CD1c-positive myeloid dendritic cell (primary cell): Measurements from ENCODE around the gene DNAI2.
"Not testable (repeated sequence)": the region's sequence is repeated elsewhere in the genome, so short reads cannot be mapped to it uniquely, and the experiment has no call there.

Experiments used
- DNase-seq: peaks from one replicate; pipeline ENCODE4 v3.0.0-alpha.2; 2016; ENCODE audit errors: extremely low spot score

The DNAI2 gene

DNA sequence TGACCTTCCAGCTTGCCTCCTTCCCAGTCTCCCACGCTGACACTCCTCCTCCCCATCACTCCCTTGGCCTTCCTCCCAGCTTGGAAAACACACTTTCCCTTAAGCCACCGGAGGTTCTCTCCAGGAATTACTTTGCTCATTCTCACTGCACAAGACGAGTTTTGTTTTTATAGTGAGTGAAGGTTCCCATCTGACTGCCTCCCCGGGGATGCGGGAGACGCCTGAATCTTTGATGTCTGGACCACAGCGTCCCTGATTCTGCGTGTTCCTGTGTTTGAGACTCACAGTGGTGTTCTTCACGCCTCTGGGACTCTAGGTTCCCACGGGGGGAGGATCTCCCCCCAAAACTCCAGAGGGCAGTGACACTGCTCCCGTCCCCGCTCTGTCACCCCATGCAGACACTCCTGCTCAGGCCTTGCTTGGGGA lies 2.0 kb downstream of the DNAI2 start:
- no peak for DNase-seq

DNA sequence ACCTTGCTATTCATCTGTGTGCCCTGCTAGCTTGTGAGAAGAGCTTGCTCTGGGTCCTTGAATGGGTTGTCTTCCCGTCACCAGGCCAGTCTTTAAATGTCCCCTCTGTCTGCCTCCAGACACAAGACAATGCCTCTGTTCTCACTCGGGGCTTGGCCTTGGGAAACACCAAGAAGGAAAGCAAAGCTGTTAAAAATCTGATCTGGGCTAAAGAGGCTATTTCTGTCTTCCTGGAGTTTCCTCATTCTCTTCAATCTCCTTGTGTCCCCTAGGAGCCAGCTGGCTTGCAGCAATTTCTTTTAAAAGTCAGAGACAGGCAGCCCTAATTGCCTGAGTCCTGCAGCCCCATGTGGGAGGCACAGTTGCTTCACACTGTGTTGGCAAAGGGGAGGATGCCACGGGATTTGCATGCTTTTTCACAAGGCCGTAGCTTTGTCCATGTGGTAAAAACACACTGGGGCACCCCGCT lies 2.5 kb downstream of the DNAI2 start:
- DNase-seq, result peak; percentile 57

DNA sequence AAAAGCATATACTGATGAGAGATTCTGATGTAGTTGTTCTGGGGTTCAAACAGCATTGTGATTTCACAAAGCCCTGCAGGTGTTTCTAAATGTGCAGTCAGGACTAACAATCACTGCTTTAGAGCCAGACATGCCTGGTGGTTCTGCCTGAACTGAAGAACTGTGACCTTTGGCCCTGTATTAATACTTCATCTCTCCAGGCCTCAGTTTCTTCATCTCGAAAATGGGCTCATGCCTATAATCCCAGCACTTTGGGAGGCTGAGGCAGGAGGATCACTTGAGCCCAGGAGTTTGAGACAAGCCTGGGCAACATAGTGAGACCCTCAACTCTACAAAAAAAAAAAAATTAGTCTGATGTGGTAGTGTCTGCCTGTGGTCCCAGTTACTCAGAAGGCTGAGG lies 3.9 kb downstream of the DNAI2 start:
- DNase-seq, result no peak

DNA sequence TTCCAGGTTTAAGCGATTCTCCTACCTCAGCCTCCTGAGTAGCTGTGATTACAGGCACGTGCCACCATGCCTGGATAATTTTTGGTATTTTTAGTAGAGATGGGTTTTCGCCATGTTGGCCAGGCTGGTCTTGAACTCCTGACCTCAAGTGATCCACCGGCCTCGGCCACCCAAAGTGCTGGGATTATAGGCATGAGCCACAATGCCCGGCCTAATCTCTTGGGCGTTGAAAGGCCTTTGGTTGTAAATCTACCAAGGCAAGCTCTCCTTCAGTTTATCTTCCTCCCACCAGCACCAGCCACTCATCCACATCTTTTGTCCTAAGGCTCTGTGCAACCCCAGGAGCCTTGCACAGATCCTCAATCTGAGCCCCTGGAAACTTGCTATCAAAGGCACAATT lies 5.6 kb downstream of the DNAI2 start:
- DNase-seq, result not testable (repeated sequence)

DNA sequence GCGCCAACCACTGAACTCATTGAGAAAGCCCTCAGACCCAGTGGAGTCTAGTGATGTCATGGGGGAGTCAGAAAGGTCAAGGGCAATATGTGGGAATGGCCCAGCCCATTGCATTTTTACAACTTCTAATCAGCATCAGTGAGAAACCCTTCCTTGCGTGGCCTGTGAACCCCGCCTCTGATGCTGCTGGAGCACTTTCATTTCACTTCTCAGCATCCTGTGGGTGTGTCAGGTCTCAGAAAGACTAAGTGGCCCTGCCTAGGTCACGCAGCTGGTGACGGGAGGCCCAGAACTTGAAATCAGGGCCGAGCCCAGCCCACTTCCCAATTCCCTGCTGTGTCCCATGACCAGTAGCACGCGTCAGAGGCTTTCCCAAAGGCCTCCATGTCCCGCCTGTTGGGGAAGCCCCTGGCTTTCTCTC lies 6.1 kb downstream of the DNAI2 start:
- peak; percentile 91 for DNase-seq

DNA sequence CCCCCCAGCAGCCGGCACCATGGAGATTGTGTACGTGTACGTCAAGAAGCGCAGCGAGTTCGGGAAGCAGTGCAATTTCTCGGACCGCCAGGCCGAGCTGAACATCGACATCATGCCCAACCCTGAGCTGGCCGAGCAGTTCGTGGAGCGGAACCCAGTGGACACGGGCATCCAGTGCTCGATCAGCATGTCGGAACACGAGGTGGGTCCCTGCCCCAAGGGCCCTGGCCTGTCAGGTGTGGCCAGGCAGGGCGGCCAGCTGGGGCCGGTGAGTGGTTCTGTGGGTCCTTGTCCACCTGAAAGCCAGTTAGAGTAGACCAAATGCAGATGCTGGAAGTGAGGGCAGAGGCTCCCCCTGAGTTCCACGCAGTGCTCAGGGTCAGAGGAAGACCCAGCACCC lies 7.8 kb downstream of the DNAI2 start:
- DNase-seq, result no peak

DNA sequence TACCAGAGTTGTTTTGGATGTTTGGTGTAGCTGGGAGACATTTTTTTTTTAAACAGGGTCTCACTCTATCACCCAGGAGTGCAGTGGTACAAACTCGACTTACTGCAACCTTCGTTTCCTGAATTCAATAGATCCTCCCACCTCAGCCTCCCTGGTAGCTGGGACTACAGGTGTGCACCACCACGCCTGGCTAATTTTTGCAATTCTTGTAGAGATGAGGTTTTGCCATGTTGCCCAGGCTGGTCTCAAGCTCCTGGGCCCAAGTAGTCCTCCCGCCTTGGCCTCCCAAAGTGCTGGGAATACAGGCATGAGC lies 8.2 kb downstream of the DNAI2 start:
- not testable (repeated sequence) for DNase-seq

DNA sequence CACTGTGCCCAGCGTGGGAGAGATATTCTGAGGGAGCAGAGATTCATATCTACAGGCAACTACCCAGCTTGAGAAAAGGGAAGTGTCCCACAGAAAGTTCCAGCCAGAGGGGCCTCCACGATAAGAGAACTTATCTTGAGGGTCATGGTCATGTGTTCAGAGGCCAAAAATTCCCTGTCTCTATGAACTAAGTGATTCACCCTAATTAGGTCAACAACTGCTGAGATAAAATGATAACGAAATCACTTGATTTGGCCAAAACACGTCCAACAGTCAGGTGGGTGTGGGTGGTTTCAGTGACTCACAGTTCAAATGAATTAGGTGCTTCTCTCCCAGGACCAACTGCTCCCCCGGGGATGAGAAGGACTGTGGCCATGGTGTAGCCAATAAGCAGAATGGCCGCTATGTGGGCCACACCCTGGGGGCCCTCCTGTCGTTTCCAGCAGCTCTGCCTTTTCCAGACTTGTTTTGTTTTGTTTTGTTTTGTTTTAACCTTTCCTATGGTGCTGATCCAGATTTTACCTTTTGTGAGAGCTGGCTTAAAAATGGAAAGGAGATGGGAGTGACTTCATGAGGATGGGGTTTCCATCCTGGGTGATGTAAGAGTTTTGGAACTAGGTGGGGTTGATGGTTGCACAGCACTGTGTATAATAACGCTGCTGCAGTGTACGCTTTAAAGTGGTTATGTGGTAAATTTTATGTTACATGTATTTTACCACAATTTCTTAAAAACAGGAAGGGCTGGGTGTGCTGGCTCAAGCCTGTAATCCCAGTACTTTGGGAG lies 8.7 kb downstream of the DNAI2 start:
- DNase-seq, result peak; percentile 92

DNA sequence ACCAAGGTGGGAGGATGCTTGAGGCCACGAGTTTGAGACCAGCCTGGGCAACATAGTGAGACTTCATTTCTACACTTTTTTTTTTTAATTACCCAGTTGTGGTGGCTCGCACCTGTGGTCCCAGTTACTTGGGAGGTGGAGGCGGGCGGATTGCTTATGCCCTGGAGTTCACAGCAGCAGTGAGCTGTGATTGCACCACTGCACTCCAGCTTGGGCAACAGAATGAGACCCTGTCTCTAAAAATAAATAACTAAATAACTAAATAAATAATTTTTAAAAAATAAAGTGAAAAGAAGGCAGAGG lies 9.3 kb downstream of the DNAI2 start:
- DNase-seq, result no peak

DNA sequence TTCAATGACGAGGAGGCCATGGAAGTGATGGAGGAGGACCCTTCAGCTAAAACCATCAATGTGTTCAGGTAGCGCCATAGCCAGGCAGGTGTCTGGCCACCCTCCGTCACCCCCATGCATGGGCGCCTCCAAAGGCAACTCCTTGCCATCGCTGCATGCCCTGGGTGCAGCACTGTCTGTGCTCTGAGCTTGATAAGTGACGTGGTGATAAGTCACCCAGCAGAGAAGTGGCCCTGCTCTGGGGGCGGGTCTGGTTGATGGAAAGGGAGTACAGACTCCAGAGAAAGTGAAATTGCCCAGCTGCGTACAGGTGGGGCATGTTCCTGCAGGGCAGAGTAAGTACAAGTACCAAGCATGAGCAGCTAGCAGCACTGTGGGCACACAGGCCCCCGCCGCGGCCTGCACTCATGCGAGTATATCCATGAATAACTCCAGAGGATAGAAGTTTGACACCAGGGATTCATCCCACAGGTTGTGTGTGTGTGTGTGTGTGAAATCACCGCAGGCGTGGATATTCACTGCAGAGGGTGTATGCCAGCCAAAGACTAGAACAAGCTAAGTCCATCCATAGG lies 13.1 kb downstream of the DNAI2 start:
- no peak for DNase-seq

DNA sequence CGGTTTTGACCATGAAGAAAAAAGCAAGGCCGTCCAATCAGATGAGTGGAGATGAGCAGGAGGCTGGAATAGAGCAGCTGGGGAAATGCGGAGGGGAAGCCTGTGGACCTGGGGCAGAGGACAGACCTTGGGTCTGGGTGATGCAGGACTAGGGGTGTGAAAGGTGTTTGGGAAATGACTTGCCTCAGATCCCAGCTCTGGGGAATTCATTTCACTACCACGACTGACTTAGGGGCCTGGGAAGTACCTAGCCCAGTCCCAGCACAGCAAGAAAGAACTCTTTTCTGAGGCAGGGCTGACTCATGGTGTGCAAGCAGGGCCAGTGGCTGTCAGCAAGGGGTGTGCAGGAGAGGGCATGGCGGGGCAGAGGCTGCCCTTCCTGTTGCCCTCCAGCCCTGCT lies 14.8 kb downstream of the DNAI2 start:
- no peak for DNase-seq

DNA sequence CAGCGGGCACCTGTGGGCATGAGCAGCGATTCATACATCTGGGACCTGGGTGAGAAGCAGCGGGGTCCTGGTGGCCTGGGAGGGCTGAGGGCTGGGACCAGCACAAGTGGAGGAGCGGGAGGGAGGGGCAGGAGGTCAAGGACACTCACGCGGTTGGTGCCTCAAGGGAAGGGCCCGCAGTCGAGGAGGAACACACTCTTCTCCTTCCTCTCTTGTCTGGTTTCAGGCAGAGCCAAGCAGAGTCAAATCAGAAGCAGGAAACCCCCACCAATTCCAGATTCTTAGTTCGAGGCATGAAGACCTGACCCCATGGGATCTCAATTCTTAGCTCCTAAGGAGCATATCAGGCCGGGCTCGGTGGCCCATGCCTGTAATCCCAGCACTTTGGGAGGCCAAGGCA lies 15.7 kb downstream of the DNAI2 start:
- peak; percentile 28 for DNase-seq

DNA sequence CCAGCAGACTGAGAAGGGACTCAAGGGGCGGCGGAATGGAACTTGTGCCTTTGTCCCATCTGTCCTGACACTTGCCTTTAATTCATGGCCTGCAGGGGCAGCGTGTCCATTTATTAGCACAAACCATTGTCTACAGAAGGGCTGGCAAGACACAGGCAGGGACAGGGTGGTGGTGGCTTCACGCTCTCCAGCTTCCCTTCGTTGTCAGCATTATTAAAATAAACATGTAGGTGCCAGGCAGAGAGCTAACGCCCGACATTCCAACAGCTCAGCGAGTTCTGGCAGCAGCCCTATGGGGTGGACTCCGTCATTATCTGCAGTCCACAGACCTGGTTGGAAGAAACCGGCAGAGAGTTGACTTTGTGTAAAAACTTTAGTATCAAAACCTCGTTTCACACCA lies 16.3 kb downstream of the DNAI2 start:
- no peak for DNase-seq

DNA sequence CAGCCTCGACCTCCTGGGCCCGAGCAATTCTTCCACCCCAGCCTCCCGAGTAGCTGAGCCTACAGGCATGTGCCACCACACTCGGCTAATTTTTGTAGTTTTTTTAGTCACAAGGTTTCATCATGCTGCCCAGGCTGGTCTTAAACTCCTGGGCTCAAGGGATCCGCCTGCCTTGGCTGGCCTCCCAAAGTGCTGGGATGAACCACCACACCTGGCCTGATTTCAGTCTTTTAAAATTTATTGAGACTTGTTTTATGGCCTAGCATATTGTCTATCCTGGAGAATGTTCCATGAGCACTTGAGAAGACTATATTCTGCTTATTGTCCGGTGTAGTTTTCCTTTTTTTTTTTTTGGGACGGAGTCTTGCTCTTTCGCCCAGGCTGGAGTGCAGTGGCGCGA lies 18.5 kb downstream of the DNAI2 start:
- DNase-seq, result no peak

DNA sequence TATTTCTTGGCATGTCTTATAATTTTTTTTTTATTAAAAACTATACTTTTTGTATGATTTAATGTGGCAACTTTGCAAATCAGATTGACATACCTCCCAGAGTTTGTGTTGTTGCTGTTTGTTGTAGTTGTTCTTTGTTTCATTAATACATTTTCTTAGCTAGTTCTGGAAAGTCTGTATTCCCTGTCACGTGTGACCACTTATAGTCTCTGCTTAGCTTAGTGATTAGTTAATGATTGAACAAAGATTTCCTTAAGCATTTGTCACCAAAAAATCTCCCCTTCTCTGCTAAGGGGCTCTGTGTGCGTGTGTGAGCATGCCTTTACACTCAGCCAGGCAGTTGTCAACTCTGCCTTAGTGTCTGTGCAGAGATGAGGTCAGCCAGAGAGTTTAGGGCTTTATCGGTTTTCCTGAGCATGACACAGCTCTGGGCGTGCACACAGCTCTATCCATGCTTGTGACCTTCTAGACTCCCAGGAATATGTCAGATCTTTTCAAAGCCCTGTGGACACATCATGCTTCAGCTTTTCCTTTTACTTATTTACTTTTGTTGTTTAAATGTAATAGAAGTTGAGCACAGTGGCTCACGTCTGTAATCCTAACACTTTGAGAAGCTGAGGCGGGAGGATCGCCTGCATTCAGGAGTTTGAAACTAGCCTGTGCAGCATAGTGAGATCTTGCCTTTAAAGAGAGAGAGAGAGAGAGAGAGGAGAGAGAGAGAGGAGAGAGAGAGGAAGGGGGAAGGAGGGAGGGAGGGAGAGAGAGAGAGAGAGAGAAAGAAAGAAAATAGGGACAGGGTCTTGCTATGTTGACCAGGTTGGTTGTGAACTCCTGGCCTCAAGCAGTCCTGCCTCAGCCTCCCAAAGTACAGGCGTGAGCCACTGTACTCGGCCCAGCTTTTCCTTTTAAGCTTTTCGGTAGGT lies 21.9 kb downstream of the DNAI2 start:
- DNase-seq, result no peak

DNA sequence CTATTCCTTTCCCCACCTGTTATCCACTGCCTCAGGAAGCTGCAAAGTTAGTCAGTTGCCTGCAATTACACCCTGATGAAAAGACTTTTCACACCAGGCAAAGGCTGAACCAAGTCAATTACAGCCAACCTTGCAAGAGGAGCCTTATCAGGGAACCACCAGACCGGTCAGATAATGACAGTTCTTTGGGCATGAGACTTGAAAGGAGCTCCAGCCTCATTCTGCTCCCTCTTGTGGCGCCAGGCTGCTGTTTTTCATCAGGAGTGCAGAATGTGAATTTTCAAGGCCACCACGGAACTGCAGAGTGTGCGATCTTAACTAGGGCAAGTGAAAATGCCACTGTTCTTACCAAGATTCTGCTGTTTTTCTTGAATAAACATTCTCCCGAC lies 22.5 kb downstream of the DNAI2 start:
- DNase-seq, result peak; percentile 67

DNA sequence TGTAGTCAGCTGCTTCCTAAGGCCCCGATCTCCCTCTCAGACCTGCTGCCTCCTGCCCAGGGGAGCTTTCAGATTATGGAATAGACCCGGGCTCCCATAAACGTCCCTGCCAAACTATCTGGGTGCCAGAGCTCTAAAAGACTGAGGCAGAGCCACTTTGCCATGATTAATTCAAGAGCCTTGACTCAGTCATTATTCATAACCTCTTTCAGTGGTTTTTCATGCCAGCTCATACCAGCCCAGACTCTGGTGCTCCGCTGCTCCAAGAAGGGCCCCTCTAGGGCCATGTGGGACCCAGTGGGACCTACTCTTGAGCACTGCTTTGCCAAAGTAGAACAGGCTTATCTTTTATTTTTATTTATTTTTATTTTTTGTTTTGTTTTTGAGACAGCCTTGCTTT lies 23.9 kb downstream of the DNAI2 start:
- DNase-seq, result no peak

DNA sequence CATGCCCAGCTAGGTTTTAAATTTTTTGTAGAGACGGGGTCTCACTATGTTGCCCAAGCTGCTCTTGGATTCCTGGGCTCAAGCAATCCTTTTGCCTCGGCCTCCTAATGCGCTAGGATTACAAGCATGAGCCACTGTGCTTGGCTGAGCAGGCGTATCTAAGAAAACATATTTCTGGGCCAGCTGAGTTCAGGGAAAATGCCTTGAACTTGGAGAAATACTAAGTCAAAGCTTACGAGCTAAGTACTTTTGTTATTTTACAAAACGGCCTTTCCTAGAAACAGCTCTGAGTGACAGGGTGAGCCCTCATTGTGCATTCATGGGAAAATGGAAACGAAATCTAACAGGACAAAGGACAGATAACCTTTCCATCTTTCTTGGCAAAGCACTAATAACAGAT lies 24.7 kb downstream of the DNAI2 start:
- DNase-seq, result no peak

DNA sequence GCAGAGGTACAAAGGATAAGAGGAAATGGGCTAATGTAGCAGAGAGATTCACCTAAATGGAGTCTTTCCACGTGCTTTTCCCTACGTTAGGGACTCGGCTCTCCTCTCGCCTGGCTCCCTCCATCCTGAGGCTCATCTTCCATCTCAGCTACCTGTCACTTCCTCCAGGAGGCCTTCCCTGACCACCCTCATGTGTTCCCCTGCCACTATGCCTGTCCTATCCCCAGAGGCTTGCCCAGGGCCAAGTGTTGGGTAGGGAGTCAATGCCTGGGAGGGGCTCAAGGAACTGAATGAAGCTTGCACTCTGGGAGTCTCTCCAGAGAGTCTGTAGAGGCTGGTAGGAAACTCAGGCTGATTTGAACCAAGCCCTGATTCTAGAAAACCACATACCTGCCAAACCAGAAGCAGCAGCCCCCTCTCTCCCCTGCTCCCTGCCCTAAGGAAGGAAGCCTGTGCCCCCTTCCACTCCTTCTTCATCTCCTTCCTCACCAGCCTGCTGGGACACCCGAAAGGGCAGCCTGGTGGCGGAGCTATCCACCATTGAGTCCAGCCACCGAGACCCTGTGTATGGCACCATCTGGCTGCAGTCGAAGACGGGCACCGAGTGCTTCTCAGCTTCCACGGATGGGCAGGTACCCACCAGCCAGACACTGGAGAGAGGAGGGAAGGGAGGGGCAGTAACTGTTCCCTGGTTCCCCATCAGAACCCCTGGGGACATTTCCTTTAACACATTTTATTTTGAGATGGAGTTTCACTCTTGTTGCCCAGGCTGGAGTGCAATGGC lies 25.4 kb downstream of the DNAI2 start:
- DNase-seq, result no peak

DNA sequence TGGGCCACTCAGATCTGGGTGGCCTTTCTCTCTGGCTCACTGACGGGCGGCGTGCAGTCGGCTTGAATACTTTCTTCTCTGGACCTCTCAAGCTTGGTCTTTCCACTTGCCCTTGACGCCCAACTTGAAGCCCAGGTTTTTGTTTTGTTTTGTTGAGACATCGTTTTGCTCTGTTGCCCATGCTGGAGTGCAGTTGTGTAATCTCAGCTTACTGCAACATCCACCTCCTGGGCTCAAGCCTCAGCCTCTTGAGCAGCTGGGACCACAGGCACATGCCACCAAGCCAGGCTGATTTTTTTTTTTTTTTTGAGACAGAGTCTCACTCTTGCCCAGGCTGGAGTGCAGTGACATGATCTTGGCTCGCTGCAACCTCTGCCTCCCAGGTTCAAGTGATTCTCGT lies 29.3 kb downstream of the DNAI2 start:
- DNase-seq, result no peak

DNA sequence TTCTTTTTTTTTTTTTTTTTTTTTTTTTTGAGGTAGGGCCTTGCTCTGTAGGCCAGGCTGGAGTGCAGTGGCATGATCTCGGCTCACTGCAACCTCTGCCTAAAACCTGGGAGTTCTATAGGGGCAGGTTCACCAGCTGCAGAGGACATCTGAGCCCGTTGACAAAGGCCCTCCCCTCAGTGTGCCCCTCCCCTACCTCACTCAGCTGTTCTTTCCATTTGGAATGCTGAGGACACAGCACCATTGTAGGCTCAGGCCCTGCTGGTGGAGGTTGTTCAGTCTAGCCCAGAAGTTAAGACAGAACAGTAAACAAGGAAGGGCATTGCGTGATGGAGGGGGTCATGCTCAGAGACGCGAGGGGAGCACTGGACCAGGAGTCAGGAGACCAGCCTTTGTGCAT lies 30.1 kb downstream of the DNAI2 start:
- no peak for DNase-seq
